ENCODE results near the gene NOTUM. TPM values are rescaled to one million over a fixed set of nuclear protein-coding genes. Genes with fewer than 3 reads are reported as not detected.

NOTUM gene
- total RNA-seq, 2 donors from 2014 or later = not detected

DNA sequence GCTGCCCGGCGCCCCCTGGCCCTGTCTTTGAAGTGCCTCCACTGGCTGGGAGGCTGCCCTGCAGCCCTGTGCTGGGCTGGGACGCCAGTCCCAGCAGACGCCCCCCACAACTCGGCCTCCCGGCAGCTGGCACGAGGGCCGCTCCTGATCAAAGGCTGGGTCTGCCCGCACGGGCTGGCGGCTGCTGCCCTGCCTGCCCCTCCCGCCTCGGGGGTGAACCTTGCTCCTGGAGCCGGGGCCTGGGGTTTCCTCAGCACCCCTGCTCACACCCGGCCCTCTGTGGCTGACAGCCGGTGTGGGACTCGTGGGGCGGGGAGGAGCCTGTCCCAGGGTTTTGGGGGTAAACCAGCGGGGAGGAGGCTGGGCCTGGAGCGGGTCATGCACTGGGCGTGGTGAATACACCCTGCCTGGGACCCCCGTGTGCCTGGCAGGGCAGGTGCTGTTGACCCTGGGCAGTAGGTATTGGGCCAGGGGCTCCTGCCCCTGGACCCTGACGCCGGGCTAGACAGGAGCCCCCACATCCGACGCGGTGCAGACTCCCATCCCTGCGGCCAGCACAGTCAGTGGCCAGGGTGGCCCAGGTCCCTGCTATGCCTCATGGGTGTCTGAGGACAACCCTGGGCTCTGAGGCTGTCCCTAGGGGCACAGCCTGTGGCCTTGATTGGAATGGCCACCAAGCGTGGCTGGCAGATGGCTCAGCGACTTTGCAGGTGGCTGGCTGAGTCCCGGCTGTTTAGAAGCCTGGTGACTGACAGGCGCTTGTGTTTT, 40.0 kb upstream of the NOTUM start:
- no peaks in the 10 kb centered on the region for H3K9me3 ChIP-seq (ENCODE audit: control insufficient read depth, low read length, poor library complexity, severe bottlenecking)
- DNase-seq (no peak), ATAC-seq (no peak)
- no peaks in the 10 kb centered on the region for H3K27me3 Mint-ChIP-seq
- H3K4me3 Mint-ChIP-seq = no peak overlapping the region
- H3K27ac Mint-ChIP-seq = no peak overlapping the region
- H3K4me1 Mint-ChIP-seq = peaks cover 3% of the 10 kb centered on the region
- H3K36me3 Mint-ChIP-seq (ENCODE audit: low read depth) = no peaks in the 10 kb centered on the region

DNA sequence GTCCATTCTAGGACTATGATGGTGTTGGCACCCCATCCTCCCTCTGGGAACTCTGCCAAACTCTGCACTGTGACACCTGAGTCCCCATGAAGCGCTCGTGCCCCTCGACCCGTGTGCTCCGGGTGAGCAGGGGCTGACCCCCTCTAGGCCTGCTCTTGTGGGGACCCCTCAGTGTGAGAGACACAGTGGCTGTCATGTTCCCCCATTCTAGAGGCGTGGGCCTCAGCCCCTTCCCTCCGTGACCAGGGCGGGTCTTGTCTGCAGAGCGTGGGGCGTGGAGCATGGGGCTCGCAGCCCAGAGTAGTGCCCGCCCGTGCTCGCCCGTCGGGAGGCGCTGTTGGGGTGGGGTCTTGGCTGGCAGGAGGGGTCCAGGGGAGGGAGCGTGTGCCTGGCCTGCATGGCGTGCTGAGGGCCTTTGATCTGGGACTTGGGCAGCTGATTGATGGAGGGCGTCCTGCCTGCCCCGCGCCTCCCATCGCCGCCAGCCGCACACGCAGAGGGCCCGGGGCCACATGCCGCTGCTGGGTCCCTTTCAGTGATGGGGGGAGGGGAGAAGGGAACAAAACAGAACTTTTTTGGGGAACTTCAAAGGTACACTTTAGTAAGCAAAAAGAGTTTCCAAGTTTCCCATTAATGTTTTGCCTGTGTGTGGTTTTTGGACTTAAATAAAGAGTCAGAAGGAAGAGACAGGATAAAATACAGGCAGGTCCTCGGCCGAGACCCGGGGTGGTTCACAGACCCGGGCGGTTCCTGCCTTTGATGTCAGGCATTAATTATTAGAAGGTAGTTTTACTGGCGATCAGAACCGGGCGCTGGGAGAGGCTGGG, 39.2 kb upstream of the NOTUM start:
- H3K27ac Mint-ChIP-seq = no peak overlapping the region
- no peaks in the 10 kb centered on the region for H3K36me3 Mint-ChIP-seq (ENCODE audit: low read depth)
- H3K27me3 Mint-ChIP-seq = no peaks in the 10 kb centered on the region
- ATAC-seq = no peak
- no peak for DNase-seq
- peaks cover 3% of the 10 kb centered on the region for H3K4me1 Mint-ChIP-seq
- no peaks in the 10 kb centered on the region for H3K9me3 ChIP-seq (ENCODE audit: control insufficient read depth, low read length, poor library complexity, severe bottlenecking)
- H3K4me3 Mint-ChIP-seq = no peak overlapping the region

DNA sequence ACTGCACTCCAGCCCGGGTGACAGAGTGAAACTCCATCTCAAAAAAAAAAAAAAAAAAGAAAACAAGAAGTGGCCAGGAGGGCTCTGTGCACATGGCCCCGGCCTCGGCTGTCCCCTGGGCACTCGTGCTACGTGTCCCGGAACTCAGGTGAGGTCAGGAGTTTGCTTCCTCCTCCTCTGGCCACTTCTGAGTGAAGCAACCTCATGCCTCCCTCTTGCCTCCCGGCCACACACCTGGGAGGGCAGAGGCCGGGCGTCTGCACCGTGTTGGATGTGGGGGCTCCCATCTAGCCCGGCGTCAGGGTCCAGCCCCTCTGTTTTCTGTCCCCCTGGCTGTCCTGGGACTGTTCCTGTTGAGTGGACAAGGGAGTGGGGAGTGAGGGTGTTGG, 38.6 kb upstream of the NOTUM start:
- no peak overlapping the region for H3K4me3 Mint-ChIP-seq
- H3K9me3 ChIP-seq (ENCODE audit: control insufficient read depth, low read length, poor library complexity, severe bottlenecking) = no peaks in the 10 kb centered on the region
- H3K27ac Mint-ChIP-seq = no peak overlapping the region
- H3K27me3 Mint-ChIP-seq = no peaks in the 10 kb centered on the region
- DNase-seq (no peak), ATAC-seq (no peak)
- H3K4me1 Mint-ChIP-seq = peaks cover 3% of the 10 kb centered on the region
- no peaks in the 10 kb centered on the region for H3K36me3 Mint-ChIP-seq (ENCODE audit: low read depth)

DNA sequence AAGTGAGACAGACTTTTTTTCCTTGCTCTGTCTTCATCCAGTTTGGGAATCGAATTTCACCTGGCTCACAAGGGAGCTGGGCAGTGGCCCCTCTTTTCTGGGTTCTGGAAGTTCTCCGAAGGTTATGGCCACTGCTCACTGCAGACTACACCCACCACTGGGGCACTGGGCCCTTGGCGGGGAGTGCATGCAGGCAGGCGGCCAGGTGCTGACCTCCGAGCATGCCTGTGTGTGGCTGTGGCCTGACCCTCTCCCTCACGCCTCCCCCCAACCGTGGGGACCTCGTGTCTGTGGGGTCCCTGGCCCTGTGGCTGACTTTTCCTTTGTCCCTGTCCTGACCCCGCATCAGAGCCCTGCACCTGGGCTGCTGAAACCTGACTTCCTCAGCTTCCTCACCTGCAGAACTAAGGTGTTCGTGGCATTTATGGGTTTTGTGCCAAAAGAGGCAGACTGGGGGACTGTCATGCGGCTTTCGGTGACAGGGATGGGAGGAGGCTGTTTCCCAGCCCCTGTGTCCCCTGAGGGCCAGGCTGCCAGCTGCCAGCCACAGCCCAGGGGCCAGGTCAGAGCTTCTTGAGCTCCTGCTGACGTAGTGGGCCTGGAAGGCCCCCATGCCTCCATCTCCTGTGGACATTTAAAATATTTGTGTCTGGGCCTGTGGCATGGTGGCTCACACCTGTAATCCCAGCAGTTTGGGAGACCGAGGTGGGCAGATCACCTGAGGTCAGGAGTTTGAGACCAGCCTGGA, 37.9 kb upstream of the NOTUM start:
- H3K4me3 Mint-ChIP-seq = no peak overlapping the region
- no peaks in the 10 kb centered on the region for H3K9me3 ChIP-seq (ENCODE audit: control insufficient read depth, low read length, poor library complexity, severe bottlenecking)
- no peaks in the 10 kb centered on the region for H3K27me3 Mint-ChIP-seq
- peaks cover 3% of the 10 kb centered on the region for H3K4me1 Mint-ChIP-seq
- no peak for DNase-seq
- no peak overlapping the region for H3K27ac Mint-ChIP-seq
- no peak for ATAC-seq
- no peaks in the 10 kb centered on the region for H3K36me3 Mint-ChIP-seq (ENCODE audit: low read depth)

DNA sequence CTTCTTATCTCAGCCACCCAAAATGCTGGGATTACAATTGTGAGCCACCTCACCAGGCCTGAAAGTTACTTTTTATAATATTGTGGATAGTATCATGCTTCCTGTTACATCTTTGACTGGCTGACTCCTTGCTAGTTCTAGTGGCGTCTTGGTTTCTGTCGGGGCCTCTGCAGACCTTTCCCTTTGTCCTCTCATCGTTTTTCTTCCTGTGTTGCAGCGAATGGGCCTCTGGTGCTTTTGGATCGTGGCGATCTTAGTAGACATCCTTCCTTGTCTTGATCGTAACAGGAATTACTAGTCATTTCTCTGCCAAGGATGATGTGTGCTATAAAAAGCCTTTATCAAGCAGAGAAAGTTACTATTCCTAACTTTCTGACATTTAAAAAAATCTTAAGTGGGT, 37.2 kb upstream of the NOTUM start:
- no peaks in the 10 kb centered on the region for H3K36me3 Mint-ChIP-seq (ENCODE audit: low read depth)
- DNase-seq (no peak), ATAC-seq (no peak)
- no peaks in the 10 kb centered on the region for H3K9me3 ChIP-seq (ENCODE audit: control insufficient read depth, low read length, poor library complexity, severe bottlenecking)
- H3K4me1 Mint-ChIP-seq = peaks cover 3% of the 10 kb centered on the region
- H3K4me3 Mint-ChIP-seq = no peak overlapping the region
- no peak overlapping the region for H3K27ac Mint-ChIP-seq
- H3K27me3 Mint-ChIP-seq = no peaks in the 10 kb centered on the region

DNA sequence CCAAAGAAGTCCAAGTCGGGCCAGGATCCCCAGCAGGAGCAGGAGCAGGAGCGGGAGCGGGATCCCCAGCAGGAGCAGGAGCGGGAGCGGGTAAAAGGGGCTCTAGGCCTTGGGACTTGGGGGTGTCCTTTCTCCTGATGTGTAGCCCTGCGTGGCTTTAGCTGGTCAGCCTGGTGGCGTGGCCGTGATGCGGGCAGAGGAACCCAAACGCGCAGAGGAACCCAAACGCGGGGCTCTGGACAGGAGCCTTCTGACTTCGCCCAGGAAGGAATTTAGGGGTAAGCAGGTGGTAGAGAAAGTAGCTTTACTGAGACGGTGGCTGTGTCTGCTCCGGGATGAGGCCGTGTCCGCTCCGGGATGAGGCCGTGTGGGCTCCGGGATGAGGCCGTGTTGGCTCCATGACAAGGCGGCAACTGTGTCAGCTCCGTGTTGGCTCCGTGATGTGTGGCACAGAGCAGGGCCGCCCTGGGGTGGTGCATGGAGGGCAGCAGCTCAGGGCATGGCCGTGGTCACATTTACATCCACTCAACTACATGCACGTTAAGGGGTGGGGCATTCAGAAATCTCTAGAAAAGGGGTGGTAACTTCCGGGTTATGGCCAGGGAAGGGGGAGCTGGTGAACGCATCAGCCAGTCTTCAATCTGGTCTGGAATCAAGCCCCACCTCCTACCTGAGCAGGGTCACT, 35.9 kb upstream of the NOTUM start:
- Mint-ChIP-seq H3K4me3 (no peak overlapping the region), H3K36me3 (ENCODE audit: low read depth) (no peaks in the 10 kb centered on the region), H3K4me1 (peaks cover 3% of the 10 kb centered on the region), H3K27me3 (no peaks in the 10 kb centered on the region), H3K27ac (no peak overlapping the region)
- DNase-seq (no peak), ATAC-seq (no peak)
- no peaks in the 10 kb centered on the region for H3K9me3 ChIP-seq (ENCODE audit: control insufficient read depth, low read length, poor library complexity, severe bottlenecking)

DNA sequence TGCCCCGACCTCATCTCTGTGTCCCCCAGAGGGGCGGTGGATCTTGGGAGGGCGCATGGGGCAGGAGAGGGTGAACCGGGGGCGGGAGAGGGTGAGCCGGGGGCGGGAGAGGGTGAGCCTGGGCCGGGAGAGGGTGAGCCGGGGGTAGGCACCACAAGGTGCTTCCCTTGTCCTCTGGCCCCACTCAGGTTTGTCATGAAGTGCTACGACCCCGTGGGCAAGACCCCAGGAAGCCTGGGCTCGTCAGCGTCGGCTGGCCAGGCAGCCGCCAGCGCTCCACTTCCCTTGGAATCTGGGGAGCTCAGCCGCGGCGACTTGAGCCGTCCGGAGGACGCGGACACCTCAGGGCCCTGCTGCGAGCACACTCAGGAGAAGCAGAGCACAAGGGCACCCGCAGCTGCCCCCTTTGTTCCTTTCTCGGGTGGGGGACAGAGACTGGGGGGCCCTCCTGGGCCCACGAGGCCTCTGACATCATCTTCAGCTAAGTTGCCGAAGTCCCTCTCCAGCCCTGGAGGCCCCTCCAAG, 35.3 kb upstream of the NOTUM start:
- Mint-ChIP-seq H3K36me3 (ENCODE audit: low read depth) (no peaks in the 10 kb centered on the region), H3K27ac (no peak overlapping the region), H3K4me1 (peaks cover 3% of the 10 kb centered on the region), H3K27me3 (no peaks in the 10 kb centered on the region), H3K4me3 (no peak overlapping the region)
- ATAC-seq = no peak
- DNase-seq = no peak
- H3K9me3 ChIP-seq (ENCODE audit: control insufficient read depth, low read length, poor library complexity, severe bottlenecking) = no peaks in the 10 kb centered on the region

DNA sequence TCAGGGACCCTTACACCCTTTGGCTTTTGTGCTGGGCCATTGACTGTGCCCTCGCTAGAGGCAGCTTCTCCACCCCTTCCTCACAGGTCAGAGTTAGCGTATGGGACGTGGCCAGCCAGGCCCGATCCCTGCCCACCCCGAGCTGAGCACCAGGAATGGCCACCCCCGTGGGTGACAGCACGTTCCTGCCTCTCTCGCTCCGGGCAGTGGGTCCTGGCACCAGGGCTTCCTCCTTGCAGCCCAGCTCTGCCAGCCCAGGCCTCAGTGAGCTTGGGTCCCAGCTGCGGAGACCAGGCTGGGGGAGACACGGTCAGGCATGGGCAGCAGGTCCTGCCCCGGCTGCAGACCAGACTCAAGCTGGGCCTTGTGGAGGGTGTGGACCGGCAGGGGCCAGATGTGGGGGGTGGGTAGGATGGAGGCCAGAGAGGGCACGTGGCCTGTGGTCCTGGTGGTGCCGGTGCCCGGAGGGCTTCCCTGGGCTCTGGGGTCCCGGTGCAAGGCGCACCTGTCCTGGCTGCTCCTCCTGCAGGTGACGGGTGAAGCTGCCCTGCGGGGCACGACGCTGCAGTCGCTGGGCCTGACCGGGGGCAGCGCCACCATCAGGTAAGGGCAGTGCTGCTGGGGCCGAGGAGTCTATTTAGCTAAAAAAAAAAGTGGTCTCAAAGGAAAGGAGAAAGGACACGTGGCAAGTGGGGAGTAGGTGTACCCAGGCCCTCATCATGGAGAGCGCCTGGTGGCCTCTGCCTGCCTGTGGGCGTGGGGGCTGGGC, 34.7 kb upstream of the NOTUM start:
- Mint-ChIP-seq H3K4me3 (no peak overlapping the region), H3K27me3 (no peaks in the 10 kb centered on the region), H3K36me3 (ENCODE audit: low read depth) (no peaks in the 10 kb centered on the region), H3K27ac (no peak overlapping the region), H3K4me1 (peaks cover 4% of the 10 kb centered on the region)
- ATAC-seq (no peak), DNase-seq (no peak)
- no peaks in the 10 kb centered on the region for H3K9me3 ChIP-seq (ENCODE audit: control insufficient read depth, low read length, poor library complexity, severe bottlenecking)

DNA sequence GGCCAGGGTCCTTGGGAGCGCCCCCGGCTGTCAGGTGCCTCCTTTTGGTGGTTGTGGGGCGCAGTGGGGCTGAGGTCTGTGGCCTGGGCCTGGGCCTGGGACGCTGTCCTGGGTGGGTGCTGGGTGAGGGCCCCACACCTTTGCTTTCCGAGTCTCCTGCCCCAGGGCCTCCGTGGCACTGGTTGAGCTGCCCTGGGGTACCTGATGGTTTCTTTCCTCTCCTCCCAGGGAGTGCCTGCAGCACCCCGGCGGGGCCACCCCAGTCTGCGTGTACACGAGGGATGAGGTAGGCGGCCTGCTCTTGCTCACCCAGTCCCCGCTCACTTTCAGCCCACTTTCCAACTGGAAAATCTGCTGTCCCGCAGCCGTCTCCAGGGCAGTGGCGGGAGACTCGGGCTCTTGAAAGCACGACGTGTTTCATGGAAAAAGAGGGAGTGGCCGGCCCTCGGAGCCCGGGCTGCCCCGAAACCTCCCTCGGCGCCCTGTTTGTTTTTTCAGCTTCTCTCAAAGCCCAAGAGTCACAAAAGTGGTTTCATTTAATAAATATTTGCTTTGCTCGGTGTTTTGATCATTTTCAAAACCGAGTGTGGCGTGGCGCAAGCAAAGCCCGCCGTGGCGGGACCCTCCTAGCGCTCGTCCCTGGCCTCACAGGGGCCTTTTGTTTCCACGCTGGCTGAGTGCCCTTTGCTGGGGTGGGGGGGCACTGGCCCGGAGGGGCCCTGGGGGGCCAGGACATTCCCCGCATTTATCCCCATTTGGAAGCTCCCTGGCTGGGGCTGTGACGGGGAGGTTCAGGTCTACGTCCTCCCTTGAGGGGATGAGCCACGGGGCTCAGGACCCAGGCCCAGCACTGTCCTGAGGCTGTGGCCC, 33.8 kb upstream of the NOTUM start:
- H3K4me3 Mint-ChIP-seq = no peak overlapping the region

DNA sequence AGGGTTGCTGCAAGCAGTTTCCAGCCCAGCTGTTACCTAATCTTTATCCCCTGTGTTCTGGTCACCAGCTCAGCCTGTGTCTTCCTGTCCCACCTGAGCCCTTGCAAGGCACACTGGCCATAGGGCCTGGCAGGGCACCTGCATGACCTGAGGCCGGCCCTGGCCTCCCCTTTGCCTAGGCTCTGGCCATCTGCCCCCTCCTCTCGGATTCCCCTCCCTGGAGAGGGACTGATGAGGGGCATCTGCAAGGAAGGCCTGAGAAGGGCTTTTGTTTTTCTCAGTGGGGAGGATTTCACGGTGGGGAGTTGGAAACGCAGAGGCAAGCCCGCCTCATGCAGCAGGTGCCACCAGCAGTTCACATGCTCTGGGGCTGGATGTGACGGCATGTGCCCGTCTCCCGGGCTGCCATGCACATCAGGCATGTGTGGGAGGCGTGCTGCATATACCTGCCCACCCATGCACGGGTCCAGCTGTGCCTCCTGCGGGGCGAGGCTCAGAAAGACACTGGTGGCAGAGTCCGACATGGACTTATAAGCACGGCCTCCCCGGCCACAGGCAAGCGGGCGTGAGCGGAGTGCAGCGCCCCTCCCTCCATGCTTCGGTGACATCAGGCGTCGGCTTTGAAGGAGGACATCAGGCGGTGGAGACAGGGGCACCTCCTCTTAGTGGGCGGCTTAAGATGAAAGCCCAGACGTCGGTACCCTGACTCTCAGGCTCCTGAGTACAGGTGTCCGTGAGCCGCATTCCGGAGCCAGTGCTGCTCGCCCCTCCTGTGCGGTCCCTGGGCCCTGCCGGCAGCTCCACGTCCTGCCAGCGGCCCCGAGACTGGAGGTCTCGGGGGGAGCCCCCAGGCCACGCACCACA, 33.0 kb upstream of the NOTUM start:
- Mint-ChIP-seq H3K4me1 (peaks cover 7% of the 10 kb centered on the region), H3K27ac (peak overlapping the region; percentile 19), H3K27me3 (no peaks in the 10 kb centered on the region), H3K4me3 (no peak overlapping the region), H3K36me3 (ENCODE audit: low read depth) (no peaks in the 10 kb centered on the region)
- no peak for DNase-seq
- no peaks in the 10 kb centered on the region for H3K9me3 ChIP-seq (ENCODE audit: control insufficient read depth, low read length, poor library complexity, severe bottlenecking)
- ATAC-seq = no peak

More for the DNA sequence above, 33.8 kb upstream of the NOTUM start:
- H3K4me1 Mint-ChIP-seq = peaks cover 7% of the 10 kb centered on the region
- no peak for DNase-seq
- ATAC-seq = no peak
- H3K36me3 Mint-ChIP-seq (ENCODE audit: low read depth) = no peaks in the 10 kb centered on the region
- H3K27ac Mint-ChIP-seq = no peak overlapping the region
- no peaks in the 10 kb centered on the region for H3K27me3 Mint-ChIP-seq
- H3K9me3 ChIP-seq (ENCODE audit: control insufficient read depth, low read length, poor library complexity, severe bottlenecking) = no peaks in the 10 kb centered on the region
